ENCODE results near the gene FGFBP2. TPM values are rescaled to one million over a fixed set of nuclear protein-coding genes. Genes with fewer than 3 reads are reported as not detected.

The FGFBP2 gene
- total RNA-seq, 1 donor from 2014 or later, result not detected

DNA sequence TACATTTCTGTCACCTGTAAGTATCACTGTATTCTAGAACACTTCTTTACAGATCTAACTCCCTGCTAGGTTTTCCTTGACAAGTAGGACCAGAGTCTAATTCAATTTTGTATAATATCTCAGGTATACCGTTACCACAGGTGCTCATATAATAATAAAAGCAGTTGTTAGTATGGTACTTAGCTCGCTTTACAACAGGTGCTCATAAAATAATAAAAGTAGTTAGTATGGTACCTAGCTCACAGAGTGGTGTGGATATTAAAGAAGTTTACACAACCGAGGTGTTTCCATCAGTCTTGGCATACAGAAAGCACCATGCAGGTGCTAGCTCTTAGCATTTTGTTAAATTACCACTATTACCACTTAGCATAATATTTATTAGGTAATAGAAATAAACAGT lies 32.9 kb upstream of the FGFBP2 start:
- Mint-ChIP-seq H3K4me1 (ENCODE audit: low read depth, unreplicated experiment) (peaks cover 6% of the 10 kb centered on the region), H3K27me3 (ENCODE audit: low read depth, unreplicated experiment) (no peaks in the 10 kb centered on the region), H3K9me3 (ENCODE audit: unreplicated experiment) (peaks cover 2% of the 10 kb centered on the region), H3K27ac (ENCODE audit: unreplicated experiment) (no peak overlapping the region), H3K4me3 (ENCODE audit: unreplicated experiment) (no peak overlapping the region), H3K36me3 (ENCODE audit: low read depth, unreplicated experiment) (peaks cover 7% of the 10 kb centered on the region)
- Histone ChIP-seq H3K4me1 (ENCODE audit: insufficient read depth, low read length) (peaks cover 2% of the 10 kb centered on the region), H3K79me2 (ENCODE audit: insufficient read depth, low read length) (no peaks in the 10 kb centered on the region), H3K9ac (ENCODE audit: low read length) (no peak overlapping the region), H3K27ac (ENCODE audit: low read depth, low read length) (no peak overlapping the region), H3K4me3 (ENCODE audit: insufficient read depth, low read depth, low read length) (no peak overlapping the region), H3K9me3 (ENCODE audit: insufficient read depth, low read depth, low read length) (no peaks in the 10 kb centered on the region), H3K4me2 (ENCODE audit: low read length) (no peak overlapping the region), H4K20me1 (ENCODE audit: insufficient read depth, low read length) (no peaks in the 10 kb centered on the region), H3K27me3 (ENCODE audit: insufficient read depth, low read length) (peaks cover 5% of the 10 kb centered on the region), H3K36me3 (ENCODE audit: insufficient read depth, low read length) (no peaks in the 10 kb centered on the region), H2AFZ (ENCODE audit: low read depth, low read length) (no peak overlapping the region)
- DNase-seq (ENCODE audit: low read depth) (no peak), FAIRE-seq (no peak)
- no peak for TF ChIP-seq CTCF (IDR thresholded peaks at IDR 0.05; ENCODE audit: insufficient read depth, low read depth, low read length)

DNA sequence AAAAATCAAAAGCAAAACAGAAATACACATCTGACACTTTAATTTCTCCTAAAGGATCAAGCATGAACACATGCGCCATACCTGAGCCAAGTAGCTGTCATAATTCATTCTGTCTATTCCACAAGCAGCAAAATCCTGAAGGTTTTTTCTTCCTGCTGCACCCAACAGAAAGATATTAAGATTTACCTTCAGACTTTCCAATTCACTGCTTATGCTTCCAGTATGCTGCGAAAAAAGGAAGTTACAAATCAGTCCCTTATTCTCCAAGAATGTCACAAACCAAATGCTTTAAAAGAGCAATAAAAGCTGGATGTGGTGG lies 29.2 kb upstream of the FGFBP2 start:
- Mint-ChIP-seq H3K9me3 (ENCODE audit: unreplicated experiment) (peaks cover 2% of the 10 kb centered on the region), H3K27ac (ENCODE audit: unreplicated experiment) (no peak overlapping the region), H3K36me3 (ENCODE audit: low read depth, unreplicated experiment) (peaks cover 10% of the 10 kb centered on the region), H3K4me3 (ENCODE audit: unreplicated experiment) (no peak overlapping the region), H3K27me3 (ENCODE audit: low read depth, unreplicated experiment) (no peaks in the 10 kb centered on the region), H3K4me1 (ENCODE audit: low read depth, unreplicated experiment) (peaks cover 6% of the 10 kb centered on the region)
- no peaks in the 10 kb centered on the region for H3K36me3 ChIP-seq (ENCODE audit: insufficient read depth, low read length)
- no peak overlapping the region for H3K4me3 ChIP-seq (ENCODE audit: insufficient read depth, low read depth, low read length)
- H3K79me2 ChIP-seq (ENCODE audit: insufficient read depth, low read length), result no peaks in the 10 kb centered on the region
- TF ChIP-seq CTCF (IDR thresholded peaks at IDR 0.05; ENCODE audit: insufficient read depth, low read depth, low read length) (no peak), EZH2 (IDR thresholded peaks at IDR 0.05; ENCODE audit: insufficient read depth, low read length) (no peak)
- DNase-seq (ENCODE audit: low read depth) (no peak), FAIRE-seq (no peak)
- peaks cover 2% of the 10 kb centered on the region for H3K4me1 ChIP-seq (ENCODE audit: insufficient read depth, low read length)
- H3K27ac ChIP-seq (ENCODE audit: low read depth, low read length), result no peak overlapping the region
- H3K27me3 ChIP-seq (ENCODE audit: insufficient read depth, low read length), result peaks cover 5% of the 10 kb centered on the region
- H3K9ac ChIP-seq (ENCODE audit: low read length), result no peak overlapping the region
- H3K4me2 ChIP-seq (ENCODE audit: low read length), result no peak overlapping the region
- no peak overlapping the region for H2AFZ ChIP-seq (ENCODE audit: low read depth, low read length)
- H3K9me3 ChIP-seq (ENCODE audit: insufficient read depth, low read depth, low read length), result no peaks in the 10 kb centered on the region
- no peaks in the 10 kb centered on the region for H4K20me1 ChIP-seq (ENCODE audit: insufficient read depth, low read length)

DNA sequence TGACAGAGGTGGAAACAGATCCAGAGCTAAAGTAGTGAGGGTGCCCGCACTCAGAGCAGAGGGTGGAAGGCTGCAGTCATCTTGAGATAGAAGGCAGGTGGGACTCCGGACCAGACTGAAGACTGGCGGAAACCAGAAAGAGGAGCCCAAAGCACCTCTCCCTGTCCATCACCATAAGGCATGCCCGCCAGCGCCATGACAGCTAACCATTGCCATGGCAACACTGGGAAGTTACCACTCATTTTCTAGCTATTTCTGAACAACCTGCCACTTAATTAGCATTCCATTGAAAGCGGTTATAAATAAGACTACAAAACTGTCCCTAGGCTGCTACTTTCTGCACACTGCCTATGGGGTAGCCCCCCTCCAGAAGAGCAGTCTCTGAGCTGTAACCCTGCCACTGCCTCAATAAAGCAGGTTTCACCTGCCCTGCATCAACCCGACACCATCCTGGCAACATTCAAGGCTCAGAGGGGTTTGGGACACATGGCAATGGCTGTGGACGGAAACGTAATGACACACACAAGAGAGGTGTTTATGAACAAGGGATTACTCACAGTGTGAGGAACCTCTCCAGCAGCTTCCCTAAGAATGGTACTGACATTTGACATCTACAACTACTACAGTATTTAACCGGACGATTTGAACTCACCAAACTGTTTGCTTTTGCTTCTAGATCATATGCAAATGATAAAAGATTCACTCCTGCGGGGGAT lies 27.8 kb upstream of the FGFBP2 start:
- peaks cover 2% of the 10 kb centered on the region for H3K4me1 Mint-ChIP-seq (ENCODE audit: low read depth, unreplicated experiment)
- no peak for FAIRE-seq
- H3K4me1 ChIP-seq (ENCODE audit: insufficient read depth, low read length), result no peaks in the 10 kb centered on the region

More for the DNA sequence above, 27.8 kb upstream of the FGFBP2 start:
- peaks cover 13% of the 10 kb centered on the region for H3K36me3 Mint-ChIP-seq (ENCODE audit: low read depth, unreplicated experiment)
- Histone ChIP-seq H3K4me2 (ENCODE audit: low read length) (no peak overlapping the region), H3K9ac (ENCODE audit: low read length) (no peak overlapping the region), H2AFZ (ENCODE audit: low read depth, low read length) (no peak overlapping the region), H4K20me1 (ENCODE audit: insufficient read depth, low read length) (no peaks in the 10 kb centered on the region), H3K9me3 (ENCODE audit: insufficient read depth, low read depth, low read length) (no peaks in the 10 kb centered on the region), H3K79me2 (ENCODE audit: insufficient read depth, low read length) (no peaks in the 10 kb centered on the region), H3K36me3 (ENCODE audit: insufficient read depth, low read length) (no peaks in the 10 kb centered on the region), H3K4me3 (ENCODE audit: insufficient read depth, low read depth, low read length) (no peak overlapping the region), H3K27ac (ENCODE audit: low read depth, low read length) (no peak overlapping the region), H3K27me3 (ENCODE audit: insufficient read depth, low read length) (peaks cover 5% of the 10 kb centered on the region)
- H3K9me3 Mint-ChIP-seq (ENCODE audit: unreplicated experiment), result peaks cover 2% of the 10 kb centered on the region
- TF ChIP-seq CTCF (IDR thresholded peaks at IDR 0.05; ENCODE audit: insufficient read depth, low read depth, low read length), result no peak
- TF ChIP-seq EZH2 (IDR thresholded peaks at IDR 0.05; ENCODE audit: insufficient read depth, low read length), result no peak
- no peak overlapping the region for H3K27ac Mint-ChIP-seq (ENCODE audit: unreplicated experiment)
- no peak overlapping the region for H3K4me3 Mint-ChIP-seq (ENCODE audit: unreplicated experiment)
- DNase-seq (ENCODE audit: low read depth), result no peak
- no peaks in the 10 kb centered on the region for H3K27me3 Mint-ChIP-seq (ENCODE audit: low read depth, unreplicated experiment)

All from astrocyte (in vitro differentiated cells and primary cell).